CD4-positive, alpha-beta T cell treated with Interleukin-17A for 4 hours (primary cell): ENCODE measurements around the gene MRPS15.

Source experiments
- DNase-seq: peaks from one replicate; pipeline ENCODE4 v3.0.0-alpha.2; 2020; ENCODE audit warnings: mixed read lengths

MRPS15 gene

DNA sequence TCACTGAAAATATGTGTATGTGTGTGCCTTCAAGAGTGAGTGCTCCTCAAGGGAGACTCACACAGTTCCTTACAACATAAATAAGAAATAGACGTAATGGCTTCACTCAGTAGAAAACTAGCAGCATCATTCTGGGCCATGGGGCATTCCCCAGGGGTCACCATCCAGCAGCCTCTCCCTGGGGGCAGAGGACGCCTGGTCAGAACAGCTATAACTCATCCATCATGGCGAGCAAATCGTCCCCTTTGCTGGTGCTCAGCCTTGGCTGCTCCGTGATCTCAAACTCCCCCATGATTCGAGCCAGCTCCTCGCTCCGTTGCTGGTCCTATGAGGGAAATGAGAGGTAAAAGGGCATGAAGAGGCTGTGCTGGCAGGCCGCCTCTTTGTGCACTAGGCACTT, 46.3 kb downstream of the MRPS15 start:
- DNase-seq, result no peak

DNA sequence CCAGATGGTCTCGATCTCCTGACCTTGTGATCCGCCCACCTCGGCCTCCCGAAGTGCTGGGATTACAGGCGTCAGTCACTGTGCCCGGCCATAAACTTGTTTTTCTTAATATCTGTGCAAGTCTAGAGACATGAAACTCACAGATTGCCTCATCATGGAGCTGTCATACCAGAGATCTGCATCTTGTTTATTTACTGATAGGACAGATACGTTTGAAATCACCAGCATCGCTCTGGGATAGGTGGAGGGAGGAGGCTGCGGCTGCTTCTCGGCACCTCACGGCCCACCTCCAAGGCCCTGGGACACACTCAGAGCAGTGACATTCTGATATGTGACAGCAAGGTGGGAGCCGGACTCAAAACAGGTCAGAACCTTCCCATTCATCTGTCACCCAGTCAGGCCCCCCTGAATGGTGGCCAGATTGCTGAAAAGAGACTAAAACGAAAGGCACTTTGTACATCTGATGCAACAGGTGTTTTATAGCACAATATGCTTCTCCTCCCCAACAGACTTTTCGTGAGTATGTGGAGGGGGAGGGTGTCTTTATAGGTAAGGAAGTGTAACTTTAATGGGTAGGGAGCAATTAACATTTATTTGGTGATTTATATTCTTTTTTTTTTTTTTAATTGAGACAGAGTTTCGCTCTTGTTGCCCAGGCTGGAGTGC, 48.4 kb downstream of the MRPS15 start:
- no peak for DNase-seq

DNA sequence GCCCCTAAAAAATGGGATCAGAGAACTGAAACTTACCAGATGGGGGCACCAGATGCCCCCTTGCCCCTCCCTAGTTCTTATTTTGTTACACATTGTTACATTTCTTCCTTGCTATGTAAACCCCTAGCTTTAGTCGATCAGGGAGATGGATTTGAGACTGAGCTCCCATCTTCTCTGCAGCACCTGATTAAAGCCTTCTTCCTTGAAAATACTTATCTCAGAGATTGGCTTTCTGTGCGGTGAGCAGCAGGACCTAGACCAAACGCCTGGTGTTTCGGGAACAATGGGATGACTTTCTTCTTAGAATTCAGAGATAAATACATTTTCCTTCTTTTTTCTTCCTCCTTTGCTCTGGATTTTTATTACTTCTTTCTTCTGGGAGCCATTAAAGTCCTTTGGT, 49.8 kb downstream of the MRPS15 start:
- no peak for DNase-seq

DNA sequence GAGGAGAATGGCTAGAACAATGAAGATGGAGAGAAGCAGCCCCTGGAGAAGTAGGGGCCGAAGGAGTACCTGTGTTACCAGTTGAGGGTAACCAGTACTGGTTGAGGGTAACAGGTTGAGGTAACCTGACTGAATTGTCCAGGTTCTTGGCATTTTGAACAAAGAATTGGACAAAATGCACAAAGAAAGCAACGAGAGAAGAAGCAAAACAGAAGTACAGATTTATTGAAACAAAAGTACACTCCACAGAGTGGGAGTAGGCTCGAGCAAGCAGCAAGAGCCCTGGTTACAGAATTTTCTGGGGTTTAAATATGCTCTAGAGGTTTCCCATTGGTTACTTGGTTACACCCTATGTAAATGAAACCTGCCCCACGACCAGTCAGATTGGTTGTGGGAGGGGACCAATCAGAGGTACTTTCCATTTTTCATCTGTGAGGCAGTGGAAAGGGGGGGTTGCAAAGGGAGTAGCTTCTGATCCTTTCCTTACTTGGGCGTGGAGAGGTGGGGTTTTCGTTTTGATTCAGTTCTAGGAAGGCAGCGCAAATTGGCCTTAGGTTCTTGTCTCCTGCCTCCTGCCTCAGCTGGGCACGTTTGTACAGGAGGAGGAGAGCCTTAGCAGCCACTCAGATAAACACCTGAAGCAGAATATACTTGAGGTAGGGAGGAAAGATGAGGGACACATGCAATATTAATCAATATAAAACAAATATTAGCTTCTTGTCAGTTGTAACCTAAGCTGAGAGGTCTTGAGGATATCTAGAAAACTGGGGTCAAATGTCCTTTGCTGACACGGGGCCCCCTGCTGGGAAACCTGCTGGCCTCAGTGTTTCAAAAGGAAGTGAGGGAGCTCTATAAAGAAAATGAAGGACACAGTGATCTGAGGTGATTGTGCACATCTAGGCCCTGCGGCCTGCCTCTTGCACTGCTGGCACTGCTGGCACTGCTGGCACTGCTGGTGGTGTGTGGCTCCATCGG, 52.2 kb downstream of the MRPS15 start:
- peak; percentile 36 for DNase-seq

DNA sequence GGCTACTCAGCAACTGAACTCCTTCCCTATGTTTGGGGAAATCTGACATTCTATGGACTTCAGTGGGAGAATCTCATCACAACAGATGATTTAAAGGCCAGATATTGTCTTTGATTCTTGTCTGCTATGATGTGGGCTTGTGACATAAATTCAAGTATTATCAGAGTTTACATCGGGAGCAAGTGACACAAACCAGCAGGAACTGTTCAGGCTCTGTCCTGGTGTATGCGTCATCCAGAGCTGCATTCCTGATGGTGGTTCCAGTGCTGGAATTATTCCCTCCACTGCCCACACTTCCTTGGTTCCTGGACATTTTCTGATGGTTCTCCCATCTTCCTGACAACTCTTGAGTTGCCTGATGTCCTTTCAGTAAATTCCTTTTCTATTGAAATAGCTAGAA, 55.7 kb downstream of the MRPS15 start:
- DNase-seq, result no peak

DNA sequence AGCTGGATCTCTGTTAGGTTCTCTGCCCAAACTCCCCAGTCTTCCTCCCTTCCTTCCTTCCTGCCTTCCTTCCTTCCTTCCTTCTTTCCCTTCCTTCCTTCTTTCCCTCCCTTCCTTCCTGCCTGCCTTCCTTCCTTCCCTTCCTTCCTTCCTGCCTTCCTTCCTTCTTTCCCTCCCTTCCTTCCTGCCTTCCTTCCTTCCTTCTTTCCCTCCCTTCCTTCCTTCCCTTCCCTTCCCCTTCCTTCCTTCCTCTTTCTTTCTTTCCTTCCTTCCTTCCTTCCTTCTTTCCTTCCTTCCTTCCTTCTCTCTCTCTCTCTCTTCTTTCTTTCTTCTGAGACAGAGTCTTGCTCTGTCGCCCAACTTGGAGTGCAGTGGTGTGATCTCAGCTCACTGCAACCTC, 57.7 kb downstream of the MRPS15 start:
- no peak for DNase-seq
